ENCODE measurements around the gene ABCB1.

The ABCB1 gene

GRCh38 chr7:87543623-87544022 lies 57.1 kb downstream of the ABCB1 start:
- POLR2A ChIA-PET: no interaction called here

GRCh38 chr7:87541648-87542047 lies 59.0 kb downstream of the ABCB1 start:
- no peak overlapping the region for H3K4me3 ChIP-seq (ENCODE audit: low read depth, low read length)
- no peak overlapping the region for H3K27ac ChIP-seq (ENCODE audit: extremely low read depth, low read depth, low read length)
- H3K4me1 ChIP-seq (ENCODE audit: control insufficient read depth, insufficient read depth, low read length): no peaks in the 10 kb centered on the region
- H3K36me3 ChIP-seq (ENCODE audit: control insufficient read depth in 2 of 2, insufficient read depth in 1 of 2, low read length in 2 of 2): peaks cover 0 to 6% of the 10 kb centered on the region in 2 experiments; a peak in 1 of 3 replicates
- ChIA-PET CTCF (no interaction called here), POLR2A (no interaction called here)
- H3K9me3 ChIP-seq (ENCODE audit: control insufficient read depth, insufficient read depth, low read depth, low read length): no peaks in the 10 kb centered on the region
- no peak for TF ChIP-seq HIC1 (tag by site-specific recombination; IDR thresholded peaks at IDR 0.05)

More at GRCh38 chr7:87543623-87544022, 57.1 kb downstream of the ABCB1 start:
- Histone ChIP-seq H3K9me3 (ENCODE audit: control insufficient read depth, insufficient read depth, low read depth, low read length) (no peaks in the 10 kb centered on the region), H3K27ac (ENCODE audit: extremely low read depth, low read depth, low read length) (no peak overlapping the region), H3K4me1 (ENCODE audit: control insufficient read depth, insufficient read depth, low read length) (no peaks in the 10 kb centered on the region), H3K4me3 (ENCODE audit: low read depth, low read length) (no peak overlapping the region), H3K36me3 (ENCODE audit: control insufficient read depth in 2 of 2, insufficient read depth in 1 of 2, low read length in 2 of 2) (peaks cover 0 to 6% of the 10 kb centered on the region in 2 experiments; a peak in 2 of 3 replicates)
- TF ChIP-seq SP7 (tag by site-specific recombination; IDR thresholded peaks at IDR 0.05): no peak
- TF ChIP-seq ZNF843 (tag by site-specific recombination; IDR thresholded peaks at IDR 0.05): no peak
- TF ChIP-seq ZNF23 (tag by site-specific recombination; IDR thresholded peaks at IDR 0.05; ENCODE audit: borderline replicate concordance): no peak
- no peak for TF ChIP-seq ELK4 (IDR thresholded peaks at IDR 0.05; ENCODE audit: borderline replicate concordance, low read depth, low read length)
- TF ChIP-seq EGR2 (tag by site-specific recombination; IDR thresholded peaks at IDR 0.05; ENCODE audit: low read depth): no peak
- no peak for TF ChIP-seq OSR2 (tag by site-specific recombination; IDR thresholded peaks at IDR 0.05)
- TF ChIP-seq ZBTB8A (tag by site-specific recombination; IDR thresholded peaks at IDR 0.05): no peak
- no peak for TF ChIP-seq ZNF449 (tag by site-specific recombination; IDR thresholded peaks at IDR 0.05)
- TF ChIP-seq ZNF639 (tag by site-specific recombination; IDR thresholded peaks at IDR 0.05): no peak
- no peak for TF ChIP-seq ZNF175 (tag by site-specific recombination; IDR thresholded peaks at IDR 0.05)
- CTCF ChIA-PET: interaction anchor here (0.7 kb wide), 1 partner anchor 665 kb away, joined by 3 read pairs; no protein-coding TSS in a partner anchor

GRCh38 chr7:87538052-87538451 lies 62.6 kb downstream of the ABCB1 start:
- ChIA-PET POLR2A (no interaction called here), CTCF (no interaction called here)
- Histone ChIP-seq H3K4me3 (ENCODE audit: low read depth, low read length) (no peak overlapping the region), H3K4me1 (ENCODE audit: control insufficient read depth, insufficient read depth, low read length) (no peaks in the 10 kb centered on the region), H3K9me3 (ENCODE audit: control insufficient read depth, insufficient read depth, low read depth, low read length) (no peaks in the 10 kb centered on the region), H3K36me3 (ENCODE audit: control insufficient read depth in 2 of 2, insufficient read depth in 1 of 2, low read length in 2 of 2) (no peaks in the 10 kb centered on the region), H3K27ac (ENCODE audit: extremely low read depth, low read depth, low read length) (no peak overlapping the region)
- TF ChIP-seq KLF7 (tag by site-specific recombination; IDR thresholded peaks at IDR 0.05; ENCODE audit: borderline replicate concordance) (no peak), BCL11B (tag by site-specific recombination; IDR thresholded peaks at IDR 0.05; ENCODE audit: low read depth) (no peak), REST (tag by site-specific recombination; IDR thresholded peaks at IDR 0.05) (no peak), ZNF155 (tag by site-specific recombination; IDR thresholded peaks at IDR 0.05) (no peak), TCF7L2 (IDR thresholded peaks at IDR 0.05; ENCODE audit: borderline replicate concordance, low read depth, low read length) (no peak), PATZ1 (tag by site-specific recombination; IDR thresholded peaks at IDR 0.05) (no peak), HOXA7 (CRISPR knock-in tag; IDR thresholded peaks at IDR 0.05; ENCODE audit: borderline replicate concordance) (no peak), ZNF670 (tag by site-specific recombination; IDR thresholded peaks at IDR 0.05; ENCODE audit: low read depth) (no peak), ZNF596 (tag by site-specific recombination; IDR thresholded peaks at IDR 0.05) (no peak)
